ENCODE data around the gene NEK9. TPM values are rescaled to one million over a fixed set of nuclear protein-coding genes. Genes with fewer than 3 reads are reported as not detected.

The NEK9 gene
- polyA plus RNA-seq, 1 donor from 2014 or later: 9.4 TPM

DNA sequence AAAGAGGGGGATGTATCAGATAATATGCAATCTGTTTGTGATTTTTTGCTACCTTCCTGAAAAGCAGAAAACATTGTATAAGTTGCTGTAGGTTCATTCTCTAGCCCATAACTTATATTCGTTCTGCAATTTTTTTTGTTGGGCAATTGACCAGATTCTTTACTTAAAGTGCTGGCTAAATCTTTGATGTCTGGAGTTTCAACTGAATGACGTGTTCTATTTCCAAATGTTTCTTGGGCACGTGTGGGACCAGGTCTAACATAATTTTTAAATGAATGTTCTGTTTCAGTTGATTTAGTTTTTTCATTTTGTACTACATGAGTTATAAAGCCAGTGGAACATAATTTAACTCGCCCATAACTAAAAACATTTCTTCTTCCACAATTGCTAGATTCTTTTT, 79.3 kb downstream of the NEK9 start:
- Histone ChIP-seq H2AFZ (ENCODE audit: low read depth, low read length) (no peak overlapping the region), H3K4me3 (ENCODE audit: low read length) (no peak overlapping the region), H3K27me3 (ENCODE audit: insufficient read depth, low read depth, low read length) (no peaks in the 10 kb centered on the region), H3K9me2 (ENCODE audit: insufficient read depth, low read length) (no peaks in the 10 kb centered on the region), H3K9me3 (ENCODE audit: low read length) (no peaks in the 10 kb centered on the region), H3K79me2 (replicated peaks; ENCODE audit: insufficient read depth, low read length) (no peaks in the 10 kb centered on the region), H3K36me3 (ENCODE audit: insufficient read depth, low read length) (no peaks in the 10 kb centered on the region), H3K4me2 (ENCODE audit: low read length) (no peak overlapping the region), H3K9ac (ENCODE audit: low read length) (no peak overlapping the region), H3F3A (ENCODE audit: insufficient read depth, low read length, poor library complexity, severe bottlenecking) (no peaks in the 10 kb centered on the region), H4K20me1 (ENCODE audit: insufficient read depth) (no peaks in the 10 kb centered on the region), H3K27ac (ENCODE audit: low read length) (no peak overlapping the region)
- no peak for TF ChIP-seq SMC3 (conservative IDR thresholded peaks at IDR 0.05; ENCODE audit: poor library complexity)
- TF ChIP-seq EZH2 (IDR thresholded peaks at IDR 0.05; ENCODE audit: borderline replicate concordance, insufficient read depth, low read length, poor library complexity, severe bottlenecking): no peak
- TF ChIP-seq, protein P1, sequence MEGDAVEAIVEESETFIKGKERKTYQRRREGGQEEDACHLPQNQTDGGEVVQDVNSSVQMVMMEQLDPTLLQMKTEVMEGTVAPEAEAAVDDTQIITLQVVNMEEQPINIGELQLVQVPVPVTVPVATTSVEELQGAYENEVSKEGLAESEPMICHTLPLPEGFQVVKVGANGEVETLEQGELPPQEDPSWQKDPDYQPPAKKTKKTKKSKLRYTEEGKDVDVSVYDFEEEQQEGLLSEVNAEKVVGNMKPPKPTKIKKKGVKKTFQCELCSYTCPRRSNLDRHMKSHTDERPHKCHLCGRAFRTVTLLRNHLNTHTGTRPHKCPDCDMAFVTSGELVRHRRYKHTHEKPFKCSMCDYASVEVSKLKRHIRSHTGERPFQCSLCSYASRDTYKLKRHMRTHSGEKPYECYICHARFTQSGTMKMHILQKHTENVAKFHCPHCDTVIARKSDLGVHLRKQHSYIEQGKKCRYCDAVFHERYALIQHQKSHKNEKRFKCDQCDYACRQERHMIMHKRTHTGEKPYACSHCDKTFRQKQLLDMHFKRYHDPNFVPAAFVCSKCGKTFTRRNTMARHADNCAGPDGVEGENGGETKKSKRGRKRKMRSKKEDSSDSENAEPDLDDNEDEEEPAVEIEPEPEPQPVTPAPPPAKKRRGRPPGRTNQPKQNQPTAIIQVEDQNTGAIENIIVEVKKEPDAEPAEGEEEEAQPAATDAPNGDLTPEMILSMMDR (IDR thresholded peaks at IDR 0.05; ENCODE audit: poor library complexity, severe bottlenecking): no peak
- TF ChIP-seq TAF1 (IDR thresholded peaks at IDR 0.05; ENCODE audit: low read depth): no peak
- TF ChIP-seq POLR2AphosphoS5 (IDR thresholded peaks at IDR 0.05): no peak
- no peak for TF ChIP-seq REST (IDR thresholded peaks at IDR 0.05; ENCODE audit: borderline replicate concordance)
- no peak for TF ChIP-seq RAD21 (conservative IDR thresholded peaks at IDR 0.05)
- TF ChIP-seq EP300 (conservative IDR thresholded peaks at IDR 0.05; ENCODE audit: poor library complexity, severe bottlenecking): no peak
- no peak for TF ChIP-seq MXI1 (conservative IDR thresholded peaks at IDR 0.05; ENCODE audit: poor library complexity, severe bottlenecking)

DNA sequence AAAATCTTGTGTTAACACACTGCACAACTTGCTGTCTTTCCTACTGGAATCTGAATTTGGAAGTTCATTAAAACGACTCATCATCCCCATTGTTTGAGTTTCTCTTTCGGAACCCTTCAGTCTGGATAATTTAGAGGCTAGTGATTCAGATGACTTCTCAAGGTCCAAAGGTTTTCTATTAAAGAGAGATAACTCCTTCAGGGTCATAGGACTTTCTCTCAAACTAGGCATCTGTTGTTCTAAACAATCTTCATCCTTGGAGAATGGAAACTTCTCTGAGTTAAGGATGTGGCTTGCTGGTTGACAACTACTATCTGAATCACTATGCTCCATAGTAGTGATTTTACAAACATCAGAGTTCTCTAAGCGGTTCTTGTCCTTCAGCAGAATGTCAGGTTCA, 79.9 kb downstream of the NEK9 start:
- Histone ChIP-seq H3K4me2 (ENCODE audit: low read length) (no peak overlapping the region), H3K27ac (ENCODE audit: low read length) (no peak overlapping the region), H4K20me1 (ENCODE audit: insufficient read depth) (no peaks in the 10 kb centered on the region), H3F3A (ENCODE audit: insufficient read depth, low read length, poor library complexity, severe bottlenecking) (no peaks in the 10 kb centered on the region), H3K9me3 (ENCODE audit: low read length) (no peaks in the 10 kb centered on the region), H3K36me3 (ENCODE audit: insufficient read depth, low read length) (no peaks in the 10 kb centered on the region), H3K4me3 (ENCODE audit: low read length) (no peak overlapping the region), H2AFZ (ENCODE audit: low read depth, low read length) (no peak overlapping the region), H3K79me2 (replicated peaks; ENCODE audit: insufficient read depth, low read length) (no peaks in the 10 kb centered on the region), H3K9ac (ENCODE audit: low read length) (no peak overlapping the region), H3K27me3 (ENCODE audit: insufficient read depth, low read depth, low read length) (no peaks in the 10 kb centered on the region), H3K9me2 (ENCODE audit: insufficient read depth, low read length) (no peaks in the 10 kb centered on the region)
- TF ChIP-seq TAF1 (IDR thresholded peaks at IDR 0.05; ENCODE audit: low read depth) (no peak), MXI1 (conservative IDR thresholded peaks at IDR 0.05; ENCODE audit: poor library complexity, severe bottlenecking) (no peak)

DNA sequence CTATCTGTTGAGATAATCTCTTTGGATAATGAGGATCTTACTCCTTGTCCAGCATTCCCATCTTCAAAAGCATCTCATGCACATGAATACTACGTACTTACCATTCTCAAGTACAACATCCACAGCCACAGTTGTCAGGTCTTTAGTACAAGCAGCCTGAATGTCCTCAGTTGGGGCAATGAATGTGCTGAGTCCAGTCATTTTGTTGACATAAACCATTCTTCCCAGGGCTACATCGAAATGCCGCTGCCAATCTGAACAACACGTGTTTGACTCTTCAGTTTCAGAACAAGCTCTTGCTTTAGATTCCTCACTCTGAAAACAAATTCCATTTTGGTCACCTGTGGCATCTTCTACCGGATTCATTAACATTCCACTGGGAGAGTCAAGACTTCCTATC, 80.6 kb downstream of the NEK9 start:
- TF ChIP-seq SMC3 (conservative IDR thresholded peaks at IDR 0.05; ENCODE audit: poor library complexity) (no peak), RAD21 (conservative IDR thresholded peaks at IDR 0.05) (no peak), MXI1 (conservative IDR thresholded peaks at IDR 0.05; ENCODE audit: poor library complexity, severe bottlenecking) (no peak), POLR2AphosphoS5 (IDR thresholded peaks at IDR 0.05) (no peak)
- TF ChIP-seq, protein P1 (IDR thresholded peaks at IDR 0.05; ENCODE audit: poor library complexity, severe bottlenecking): no peak

More for the DNA sequence above, 80.6 kb downstream of the NEK9 start:
- Histone ChIP-seq H3F3A (ENCODE audit: insufficient read depth, low read length, poor library complexity, severe bottlenecking) (no peaks in the 10 kb centered on the region), H4K20me1 (ENCODE audit: insufficient read depth) (no peaks in the 10 kb centered on the region), H3K4me3 (ENCODE audit: low read length) (no peak overlapping the region), H3K9me3 (ENCODE audit: low read length) (no peaks in the 10 kb centered on the region), H3K4me2 (ENCODE audit: low read length) (no peak overlapping the region), H2AFZ (ENCODE audit: low read depth, low read length) (no peak overlapping the region), H3K9ac (ENCODE audit: low read length) (no peak overlapping the region), H3K79me2 (replicated peaks; ENCODE audit: insufficient read depth, low read length) (no peaks in the 10 kb centered on the region), H3K27me3 (ENCODE audit: insufficient read depth, low read depth, low read length) (no peaks in the 10 kb centered on the region), H3K27ac (ENCODE audit: low read length) (no peak overlapping the region), H3K9me2 (ENCODE audit: insufficient read depth, low read length) (no peaks in the 10 kb centered on the region), H3K36me3 (ENCODE audit: insufficient read depth, low read length) (no peaks in the 10 kb centered on the region)

Measured in neural cell (in vitro differentiated cells).